ENCODE measurements around the gene TMIE. TPM values are rescaled to one million over a fixed set of nuclear protein-coding genes. Genes with fewer than 3 reads are reported as not detected.
A peak's percentile ranks its signal among the peaks of the same experiment; 100 is the strongest.

The TMIE gene
- total RNA-seq, 1 donor from 2014 or later, result 0.44 TPM

DNA sequence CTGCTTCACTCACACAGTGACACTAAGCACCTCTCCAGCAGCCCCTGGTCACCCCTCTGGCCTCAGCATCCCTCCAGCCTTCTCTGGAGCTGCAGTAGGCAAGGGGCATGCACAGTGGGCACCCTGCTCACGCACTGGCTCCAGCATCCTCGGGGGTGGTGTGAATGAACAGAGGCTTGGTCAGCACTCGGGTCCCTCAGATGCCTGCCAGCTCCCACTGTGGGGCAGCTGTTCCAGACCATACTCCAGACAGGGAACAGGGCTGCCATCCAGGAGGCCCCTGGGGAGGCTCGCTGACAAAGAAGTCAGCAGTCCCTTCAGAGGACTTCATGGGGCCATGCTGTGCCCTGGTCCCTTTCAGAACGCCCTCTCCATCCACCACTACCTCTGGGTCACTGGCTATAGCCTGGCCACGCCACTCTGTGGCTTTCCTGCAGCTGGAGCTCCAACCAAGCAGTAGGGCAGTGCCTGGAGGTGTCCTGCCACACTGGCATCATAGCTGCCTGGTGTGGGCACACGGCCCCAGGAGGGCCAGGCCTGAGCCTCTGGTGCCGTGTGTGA lies 34.1 kb upstream of the TMIE start:
- no peak overlapping the region for H3K4me3 Mint-ChIP-seq
- H3K27me3 Mint-ChIP-seq, result peaks cover 8% of the 10 kb centered on the region
- no peak for DNase-seq
- TF ChIP-seq, protein P1, sequence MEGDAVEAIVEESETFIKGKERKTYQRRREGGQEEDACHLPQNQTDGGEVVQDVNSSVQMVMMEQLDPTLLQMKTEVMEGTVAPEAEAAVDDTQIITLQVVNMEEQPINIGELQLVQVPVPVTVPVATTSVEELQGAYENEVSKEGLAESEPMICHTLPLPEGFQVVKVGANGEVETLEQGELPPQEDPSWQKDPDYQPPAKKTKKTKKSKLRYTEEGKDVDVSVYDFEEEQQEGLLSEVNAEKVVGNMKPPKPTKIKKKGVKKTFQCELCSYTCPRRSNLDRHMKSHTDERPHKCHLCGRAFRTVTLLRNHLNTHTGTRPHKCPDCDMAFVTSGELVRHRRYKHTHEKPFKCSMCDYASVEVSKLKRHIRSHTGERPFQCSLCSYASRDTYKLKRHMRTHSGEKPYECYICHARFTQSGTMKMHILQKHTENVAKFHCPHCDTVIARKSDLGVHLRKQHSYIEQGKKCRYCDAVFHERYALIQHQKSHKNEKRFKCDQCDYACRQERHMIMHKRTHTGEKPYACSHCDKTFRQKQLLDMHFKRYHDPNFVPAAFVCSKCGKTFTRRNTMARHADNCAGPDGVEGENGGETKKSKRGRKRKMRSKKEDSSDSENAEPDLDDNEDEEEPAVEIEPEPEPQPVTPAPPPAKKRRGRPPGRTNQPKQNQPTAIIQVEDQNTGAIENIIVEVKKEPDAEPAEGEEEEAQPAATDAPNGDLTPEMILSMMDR (IDR thresholded peaks at IDR 0.05), result no peak
- H3K27ac Mint-ChIP-seq, result no peak overlapping the region
- no peaks in the 10 kb centered on the region for H3K9me3 Mint-ChIP-seq
- ChIA-PET POLR2A (interaction anchor here (0.6 kb wide), 1 partner anchor 934 kb away, joined by 4 read pairs; no protein-coding TSS in a partner anchor), CTCF (no interaction called here)
- no peaks in the 10 kb centered on the region for H3K4me1 Mint-ChIP-seq
- H3K36me3 Mint-ChIP-seq (ENCODE audit: low read depth), result no peaks in the 10 kb centered on the region
- no peak for ATAC-seq (ENCODE audit: low read depth)
- intact Hi-C loops (cut with micrococcal nuclease), result no loop called here

DNA sequence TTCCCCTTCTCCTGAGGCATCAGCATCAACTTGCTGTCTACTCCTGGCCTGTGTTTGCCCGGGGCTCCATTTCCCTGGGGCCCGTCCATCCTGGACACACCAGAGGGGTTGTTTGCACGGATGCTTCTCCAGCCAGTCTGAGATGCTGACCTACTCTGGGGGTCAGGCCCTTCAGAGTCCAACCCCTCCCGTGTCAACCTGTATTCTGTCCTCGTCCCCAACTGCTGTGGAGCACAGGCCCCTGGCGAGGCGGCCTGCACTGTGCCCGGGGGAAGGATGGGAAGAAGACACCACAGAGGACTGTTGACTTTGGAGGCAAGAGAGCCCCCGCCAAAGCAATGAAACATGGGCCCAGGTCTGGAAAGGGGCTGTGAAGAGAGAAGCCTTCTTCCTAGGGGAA lies 33.5 kb upstream of the TMIE start:
- Mint-ChIP-seq H3K4me1 (no peaks in the 10 kb centered on the region), H3K36me3 (ENCODE audit: low read depth) (no peaks in the 10 kb centered on the region), H3K27me3 (peaks cover 3% of the 10 kb centered on the region), H3K4me3 (no peak overlapping the region), H3K9me3 (no peaks in the 10 kb centered on the region), H3K27ac (no peak overlapping the region)
- intact Hi-C loops (cut with micrococcal nuclease), result no loop called here
- TF ChIP-seq, protein P1 (IDR thresholded peaks at IDR 0.05), result no peak
- ATAC-seq (ENCODE audit: low read depth), result no peak
- no peak for DNase-seq
- POLR2A ChIA-PET, result no interaction called here
- CTCF ChIA-PET, result no interaction called here

DNA sequence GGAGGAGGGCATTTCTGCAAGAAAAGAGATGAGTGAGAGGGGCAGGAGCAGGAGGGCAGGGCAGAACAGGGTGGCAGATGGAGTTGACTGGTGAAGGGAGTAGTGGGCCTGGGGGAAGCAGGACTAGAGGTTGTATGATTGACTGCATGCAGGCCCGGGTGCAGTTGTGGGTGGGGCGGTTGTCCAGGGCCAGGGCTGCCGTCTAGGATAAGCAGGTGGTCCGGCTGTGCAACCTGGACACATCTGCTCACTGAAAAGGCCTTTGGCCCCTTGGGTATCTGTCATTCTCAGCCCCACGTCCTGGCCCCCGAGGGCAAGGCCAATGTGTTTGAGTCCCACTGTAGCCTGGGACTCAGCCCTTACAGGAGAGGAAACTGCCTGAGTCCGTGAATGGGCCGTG lies 33.1 kb upstream of the TMIE start:
- ChIA-PET POLR2A (no interaction called here), CTCF (no interaction called here)
- no peaks in the 10 kb centered on the region for H3K36me3 Mint-ChIP-seq (ENCODE audit: low read depth)
- no peaks in the 10 kb centered on the region for H3K27me3 Mint-ChIP-seq
- no peaks in the 10 kb centered on the region for H3K9me3 Mint-ChIP-seq
- ATAC-seq (ENCODE audit: low read depth) (no peak), DNase-seq (peak; percentile 1)
- TF ChIP-seq, protein P1 (IDR thresholded peaks at IDR 0.05), result no peak
- no peak overlapping the region for H3K27ac Mint-ChIP-seq
- no peak overlapping the region for H3K4me3 Mint-ChIP-seq
- H3K4me1 Mint-ChIP-seq, result no peaks in the 10 kb centered on the region
- intact Hi-C loops (cut with micrococcal nuclease), result no loop called here

DNA sequence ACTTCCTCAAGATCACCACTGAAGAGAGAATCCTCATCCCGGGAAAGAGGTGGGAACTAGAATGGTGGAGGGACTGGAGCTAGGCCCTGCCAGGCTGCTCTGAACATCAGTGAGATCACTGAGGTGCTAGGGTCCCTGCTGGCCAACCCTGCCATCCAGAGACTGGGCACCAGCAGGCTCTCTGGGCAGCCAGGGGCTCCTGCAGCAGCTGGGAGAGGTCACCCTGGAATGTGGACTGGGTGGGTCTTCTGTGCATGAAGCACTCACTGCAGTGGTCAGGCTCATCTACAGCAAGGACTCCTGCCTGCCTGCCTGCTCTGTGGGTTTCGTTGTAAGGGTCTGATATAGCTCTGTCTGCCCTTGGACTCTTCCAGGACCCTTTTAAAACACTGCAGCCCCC lies 32.6 kb upstream of the TMIE start:
- Mint-ChIP-seq H3K9me3 (no peaks in the 10 kb centered on the region), H3K27ac (no peak overlapping the region), H3K27me3 (peaks cover 3% of the 10 kb centered on the region), H3K4me3 (no peak overlapping the region), H3K36me3 (ENCODE audit: low read depth) (no peaks in the 10 kb centered on the region), H3K4me1 (no peaks in the 10 kb centered on the region)
- peak; percentile 1 for DNase-seq
- CTCF ChIA-PET, result no interaction called here
- intact Hi-C loops (cut with micrococcal nuclease), result no loop called here
- POLR2A ChIA-PET, result no interaction called here
- ATAC-seq (ENCODE audit: low read depth), result no peak
- TF ChIP-seq, protein P1 (IDR thresholded peaks at IDR 0.05), result no peak

DNA sequence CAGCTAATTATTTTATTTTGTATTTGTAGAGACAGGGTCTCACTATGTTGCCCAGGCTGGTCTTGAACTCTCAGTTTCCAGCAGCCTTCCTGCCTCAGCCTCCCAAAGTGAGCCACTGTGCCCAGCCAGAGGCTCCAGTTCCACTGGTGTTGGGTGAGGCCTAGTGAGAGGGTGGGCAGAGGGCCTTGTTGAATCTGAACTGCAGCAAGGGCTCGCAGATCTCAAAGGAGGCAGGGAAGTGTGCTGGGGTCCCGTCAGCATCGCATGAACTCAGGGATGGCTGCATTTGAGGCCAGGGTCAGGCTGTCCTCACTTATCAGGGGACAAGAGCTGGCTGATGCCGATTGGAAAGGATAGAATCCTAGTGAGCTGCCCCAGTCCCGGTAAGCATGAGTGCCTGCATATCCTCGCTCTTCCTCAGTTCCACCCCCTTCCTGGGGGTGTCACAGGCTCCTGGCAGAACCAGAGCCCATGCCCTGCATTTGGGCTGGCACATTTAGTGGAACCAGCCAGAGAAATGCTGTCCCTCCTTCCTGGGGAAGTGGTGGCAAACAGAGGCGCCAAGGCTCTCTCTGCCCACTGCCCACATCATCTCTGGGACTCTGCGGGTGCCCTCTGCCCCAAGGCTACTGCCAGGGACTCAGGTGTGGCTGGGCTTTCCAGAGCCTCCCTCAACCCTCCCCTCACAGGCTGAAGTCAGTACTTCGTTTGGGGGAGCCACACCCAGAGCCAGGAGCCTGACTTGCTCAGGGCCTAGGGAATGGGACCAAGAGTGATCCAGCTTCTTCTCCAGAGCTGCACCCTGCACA lies 31.8 kb upstream of the TMIE start:
- intact Hi-C loops (cut with micrococcal nuclease), result no loop called here
- DNase-seq (peak; percentile 10), ATAC-seq (ENCODE audit: low read depth) (no peak)
- POLR2A ChIA-PET, result no interaction called here
- H3K4me3 Mint-ChIP-seq, result no peak overlapping the region
- H3K9me3 Mint-ChIP-seq, result no peaks in the 10 kb centered on the region
- TF ChIP-seq, protein P1 (IDR thresholded peaks at IDR 0.05), result no peak
- CTCF ChIA-PET, result no interaction called here
- peaks cover 7% of the 10 kb centered on the region for H3K27me3 Mint-ChIP-seq
- H3K36me3 Mint-ChIP-seq (ENCODE audit: low read depth), result no peaks in the 10 kb centered on the region
- no peak overlapping the region for H3K27ac Mint-ChIP-seq
- H3K4me1 Mint-ChIP-seq, result no peaks in the 10 kb centered on the region

Measured in activated B cell treated with CpG ODN at 0.5 μM for 24 hours (primary cell).